NCI-H345 treated with DMSO at 0.1 percent for 48 hours (cell line): ENCODE measurements around the gene COMMD7.
"Not testable (repeated sequence)": the region's sequence is repeated elsewhere in the genome, so short reads cannot be mapped to it uniquely, and the experiment has no call there.

Experiments
- DNase-seq: peaks from one replicate; lab custom pipeline; 2025; ENCODE audit not compliant: unreplicated experiment; lab: John Stamatoyannopoulos, UW

The COMMD7 gene

DNA sequence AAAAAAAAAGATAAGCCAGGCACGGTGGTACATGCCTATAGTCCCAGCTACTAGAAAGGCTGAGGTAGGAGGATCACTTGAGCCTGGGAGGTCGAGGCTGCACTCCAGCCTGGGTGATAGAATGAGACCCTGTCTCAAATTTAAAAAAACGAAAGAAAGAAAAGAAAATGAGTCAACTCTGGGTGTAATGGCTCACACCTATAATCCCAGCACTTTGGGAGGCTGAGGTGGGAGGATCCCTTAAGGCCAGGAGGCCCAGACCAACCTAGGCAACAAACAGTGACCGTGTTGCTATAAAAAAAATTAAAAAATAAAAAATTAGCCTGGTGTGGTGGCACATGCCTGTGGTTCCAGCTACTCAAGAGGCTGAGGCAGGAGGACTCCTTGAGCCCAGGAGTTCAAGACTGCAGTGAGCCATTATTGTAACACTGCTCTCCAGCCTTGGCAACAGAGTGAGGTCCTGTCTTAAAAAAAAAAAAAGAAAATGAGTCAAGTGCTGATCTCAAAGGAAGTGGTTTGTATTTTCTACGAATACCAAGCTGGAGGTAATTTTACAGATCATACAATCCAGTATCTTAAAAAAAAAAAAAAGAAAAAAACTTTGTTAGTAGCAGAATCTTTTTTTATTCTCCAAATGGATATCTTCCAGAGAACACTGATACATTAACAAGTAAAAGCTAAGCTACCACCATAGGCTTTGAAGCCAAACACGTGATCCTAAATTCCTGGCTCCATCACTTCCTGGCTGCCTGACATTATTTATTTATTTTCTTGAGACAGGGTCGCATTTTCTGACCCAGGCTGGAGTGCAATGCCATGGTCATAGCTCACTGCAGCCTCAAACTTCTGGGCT is 5.7 kb downstream of the COMMD7 start:
- DNase-seq = no peak

DNA sequence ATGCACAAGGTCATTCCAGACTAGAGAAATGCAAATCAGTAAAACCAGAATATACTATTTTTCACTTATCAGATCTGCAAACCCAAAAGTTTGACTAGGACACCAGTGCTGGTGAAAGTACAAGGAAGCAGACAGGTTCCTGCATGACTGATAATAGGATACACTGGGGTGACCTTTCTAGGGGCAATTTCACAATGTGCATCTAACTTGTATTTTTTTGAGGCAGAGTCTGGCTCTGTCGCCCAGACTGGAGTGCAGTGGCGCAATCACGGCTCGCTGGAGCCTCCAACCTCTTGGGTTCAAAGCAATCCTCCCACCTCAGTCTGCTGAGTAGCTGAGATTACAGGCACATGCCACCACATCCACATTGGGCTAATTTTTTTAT is 11.4 kb downstream of the COMMD7 start:
- DNase-seq = no peak

DNA sequence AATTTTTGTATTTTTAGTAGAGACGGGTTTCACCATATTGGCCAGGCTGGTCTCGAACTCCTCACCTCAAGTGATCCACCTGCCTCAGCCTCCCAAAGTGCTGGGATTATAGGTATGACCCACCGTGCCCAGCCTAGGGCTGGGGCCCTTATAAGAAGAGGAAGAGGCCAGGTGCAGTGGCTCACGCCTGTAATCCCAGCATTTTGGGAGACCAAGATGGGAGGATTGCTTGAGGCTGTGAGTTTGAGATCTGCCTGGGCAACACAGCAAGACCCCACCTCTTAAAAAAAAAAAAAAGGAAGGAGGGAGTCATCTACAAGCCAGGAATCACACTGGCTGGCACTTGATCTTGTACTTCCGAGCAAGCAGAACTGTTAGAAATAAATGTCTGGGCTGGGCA is 13.9 kb downstream of the COMMD7 start:
- not testable (repeated sequence) for DNase-seq

DNA sequence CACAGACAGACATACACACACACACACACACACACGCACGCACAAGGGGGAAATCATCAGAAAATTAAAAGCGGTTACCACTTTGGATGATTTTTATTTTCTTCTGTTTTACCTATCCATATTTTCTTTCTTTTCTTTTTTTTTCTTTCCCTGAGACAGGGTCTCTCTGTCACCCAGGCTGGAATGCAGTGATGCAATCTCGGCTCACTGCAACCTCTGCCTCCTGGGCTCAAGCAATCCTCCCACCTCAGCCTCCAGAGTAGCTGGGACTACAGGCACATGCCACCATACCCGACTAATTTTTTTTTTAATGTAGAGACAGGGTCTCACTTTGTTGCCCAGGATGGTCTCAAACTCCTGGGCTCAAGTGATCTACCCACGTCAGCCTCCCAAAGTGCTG is 14.8 kb downstream of the COMMD7 start:
- DNase-seq = not testable (repeated sequence)

DNA sequence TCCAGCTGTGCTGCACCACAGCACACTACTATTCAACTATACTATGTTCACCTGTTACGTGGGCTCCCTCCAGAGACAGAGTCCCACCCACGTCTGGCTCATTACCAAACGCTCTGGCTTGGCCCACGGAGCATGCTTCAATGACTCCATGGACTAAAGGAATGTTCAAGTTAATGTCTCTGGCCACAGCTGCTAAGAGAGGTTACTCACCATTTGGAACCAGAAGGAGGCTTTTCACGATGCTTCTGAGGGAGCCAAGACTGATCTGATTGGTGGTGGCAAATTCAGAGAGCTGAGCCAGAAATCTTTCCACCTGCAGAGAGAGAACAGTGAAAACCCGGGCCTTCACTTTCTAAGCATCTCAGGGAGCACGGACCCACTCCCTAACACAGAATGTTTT is 15.6 kb downstream of the COMMD7 start:
- DNase-seq = no peak

DNA sequence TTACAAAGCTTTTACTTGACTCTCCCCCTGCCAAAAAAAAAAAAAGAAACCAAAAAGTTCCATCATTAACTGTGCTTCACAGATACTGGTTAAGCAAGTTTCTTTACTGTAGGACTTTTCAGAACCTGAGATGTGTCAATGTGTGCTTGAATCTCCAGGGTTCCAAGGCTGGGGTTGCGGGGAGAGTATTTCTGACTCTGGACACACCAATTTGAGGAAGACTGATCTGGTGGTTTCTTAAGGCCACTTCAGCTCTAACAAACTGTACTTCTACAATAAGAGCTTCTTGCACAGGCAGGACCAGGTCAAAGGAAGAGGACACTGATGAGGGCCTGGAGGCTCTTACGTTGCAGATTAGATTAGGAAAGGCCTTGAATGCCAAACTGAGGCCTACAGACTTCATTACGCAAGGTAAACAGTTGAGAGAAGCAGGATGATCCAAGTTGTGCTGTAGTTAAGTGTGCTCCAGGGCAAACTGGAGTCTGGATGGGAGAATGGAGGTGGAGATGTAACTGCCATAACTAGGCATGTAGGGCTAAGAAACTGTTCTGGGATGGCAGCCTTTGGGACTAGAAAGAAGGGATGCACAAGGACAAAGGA is 24.4 kb downstream of the COMMD7 start:
- DNase-seq = no peak

DNA sequence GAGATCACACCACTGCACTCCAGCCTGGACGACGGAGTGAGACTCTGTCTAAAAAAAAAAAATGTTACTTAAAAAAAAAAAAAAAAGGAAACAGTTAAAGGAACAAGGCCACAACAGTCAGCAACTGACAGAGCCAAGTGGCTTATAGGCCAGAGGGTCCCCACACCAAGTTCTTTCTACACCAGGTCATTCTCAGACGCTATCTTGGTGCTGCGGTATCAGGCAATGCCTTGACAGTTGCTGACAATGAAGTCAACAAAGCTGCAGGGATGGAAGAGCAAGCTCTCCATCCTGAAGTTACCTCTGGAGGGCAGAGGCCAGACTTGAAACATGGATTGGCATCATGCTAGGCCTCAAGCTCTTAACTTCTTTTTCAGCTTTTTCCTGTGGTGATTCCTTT is 31.9 kb downstream of the COMMD7 start:
- no peak for DNase-seq

DNA sequence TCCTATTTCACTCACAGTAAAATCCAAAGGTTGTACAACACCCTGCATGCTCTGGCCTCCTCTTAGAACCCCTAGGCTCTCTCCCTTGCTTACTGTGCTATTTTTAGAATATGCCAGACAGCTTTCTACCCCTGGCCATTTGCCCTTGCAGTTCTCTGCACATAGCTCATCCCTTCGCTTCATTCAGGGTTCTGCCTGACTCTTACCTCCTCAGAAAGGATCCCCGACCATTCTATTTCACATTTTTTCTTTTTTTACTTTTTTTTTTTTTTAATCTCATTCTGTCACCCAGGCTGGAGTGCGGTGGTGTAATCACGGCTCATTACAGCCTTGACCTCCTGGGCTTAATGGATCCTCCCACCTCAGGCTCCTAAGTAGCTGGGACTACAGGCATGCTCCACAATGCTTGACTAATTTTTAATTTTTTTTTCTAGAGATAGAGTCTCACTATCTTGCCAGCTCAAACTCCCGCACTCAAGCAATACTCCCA is 33.6 kb downstream of the COMMD7 start:
- no peak for DNase-seq

DNA sequence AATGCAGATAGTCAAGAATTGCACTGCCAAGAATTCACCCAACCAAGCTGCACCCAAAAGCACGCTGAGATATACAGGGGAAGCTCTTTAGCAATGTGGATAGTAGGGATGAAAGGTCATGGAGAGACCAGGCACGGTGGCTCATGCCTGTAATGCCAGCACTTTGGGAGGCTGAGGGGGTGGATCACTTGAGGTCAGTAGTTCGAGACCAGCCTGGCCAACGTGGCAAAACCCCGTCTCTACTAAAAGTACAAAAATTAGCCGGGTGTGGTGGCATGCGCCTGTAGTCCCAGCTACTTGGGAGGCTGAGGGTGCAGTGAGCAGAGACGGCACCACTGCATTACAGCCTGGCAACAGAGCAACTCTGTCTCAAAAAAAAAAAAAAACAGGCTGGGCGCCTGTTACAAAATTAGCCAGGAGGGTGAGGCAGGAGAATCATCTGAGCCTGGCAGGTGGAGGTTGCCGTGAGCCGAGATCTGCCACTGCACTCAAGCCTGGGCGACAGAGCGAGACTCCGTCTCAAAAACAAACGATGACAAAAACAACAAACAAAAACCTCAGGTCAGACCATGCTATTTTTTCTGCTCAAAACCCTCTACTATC is 34.1 kb downstream of the COMMD7 start:
- not testable (repeated sequence) for DNase-seq

DNA sequence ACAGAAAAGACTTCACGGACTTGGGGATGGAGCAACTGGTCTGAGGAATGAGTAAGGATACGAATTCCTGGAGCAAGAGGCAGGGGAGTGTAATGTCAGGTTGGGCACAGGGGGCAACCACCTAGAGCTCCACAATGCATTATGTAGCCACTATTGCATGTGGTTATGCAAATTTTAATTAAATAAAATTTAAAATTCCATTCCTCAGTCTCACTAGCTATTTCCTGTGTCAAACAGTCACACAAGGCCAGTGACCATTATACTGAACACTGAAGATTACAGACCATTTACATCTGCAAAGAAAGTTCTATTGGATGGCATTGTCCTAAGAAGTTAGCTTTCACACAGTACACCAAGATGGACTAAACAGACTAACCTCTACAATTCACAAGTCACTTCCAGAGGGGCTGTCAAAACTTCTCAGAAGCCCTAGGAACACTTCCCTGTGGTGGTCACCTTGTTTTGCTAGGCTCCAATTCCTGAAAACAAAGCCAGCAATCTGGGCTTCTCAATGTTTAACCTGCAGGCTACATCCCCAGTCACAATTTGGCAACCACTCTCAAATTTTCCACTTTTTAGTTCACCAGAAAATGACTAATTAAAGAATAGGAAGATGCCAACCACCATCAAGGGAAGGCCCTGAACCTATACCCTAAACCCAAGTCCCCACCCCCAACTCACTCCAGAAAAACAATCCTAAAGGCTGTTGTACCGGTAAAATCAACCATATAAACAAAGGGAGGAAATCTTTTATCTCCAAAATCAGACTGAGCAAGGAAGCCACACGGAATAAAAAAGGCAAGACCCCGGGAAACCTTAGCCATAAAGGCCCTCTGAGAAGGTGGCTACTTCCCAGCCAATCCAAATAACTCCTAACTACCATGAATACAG is 35.3 kb downstream of the COMMD7 start:
- DNase-seq = no peak

DNA sequence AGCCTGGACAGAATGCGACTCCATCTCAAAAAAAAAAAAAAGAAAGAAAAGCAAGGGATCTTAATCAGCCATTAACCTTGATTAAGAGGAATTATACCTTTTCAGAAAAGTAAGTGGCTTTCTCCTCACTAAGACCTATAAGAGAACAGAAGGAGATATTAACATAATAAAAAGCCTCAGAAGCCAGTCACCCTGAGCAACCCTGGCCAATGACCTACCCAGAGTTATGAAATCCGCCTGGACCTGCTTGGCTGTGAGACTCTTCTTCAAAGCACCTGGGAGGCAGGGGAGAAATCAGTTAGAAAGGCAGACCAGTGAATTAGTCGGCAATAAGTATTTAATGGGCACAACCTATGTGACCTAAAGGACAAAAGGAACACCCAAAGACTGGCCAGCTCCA is 36.8 kb downstream of the COMMD7 start:
- DNase-seq = no peak

DNA sequence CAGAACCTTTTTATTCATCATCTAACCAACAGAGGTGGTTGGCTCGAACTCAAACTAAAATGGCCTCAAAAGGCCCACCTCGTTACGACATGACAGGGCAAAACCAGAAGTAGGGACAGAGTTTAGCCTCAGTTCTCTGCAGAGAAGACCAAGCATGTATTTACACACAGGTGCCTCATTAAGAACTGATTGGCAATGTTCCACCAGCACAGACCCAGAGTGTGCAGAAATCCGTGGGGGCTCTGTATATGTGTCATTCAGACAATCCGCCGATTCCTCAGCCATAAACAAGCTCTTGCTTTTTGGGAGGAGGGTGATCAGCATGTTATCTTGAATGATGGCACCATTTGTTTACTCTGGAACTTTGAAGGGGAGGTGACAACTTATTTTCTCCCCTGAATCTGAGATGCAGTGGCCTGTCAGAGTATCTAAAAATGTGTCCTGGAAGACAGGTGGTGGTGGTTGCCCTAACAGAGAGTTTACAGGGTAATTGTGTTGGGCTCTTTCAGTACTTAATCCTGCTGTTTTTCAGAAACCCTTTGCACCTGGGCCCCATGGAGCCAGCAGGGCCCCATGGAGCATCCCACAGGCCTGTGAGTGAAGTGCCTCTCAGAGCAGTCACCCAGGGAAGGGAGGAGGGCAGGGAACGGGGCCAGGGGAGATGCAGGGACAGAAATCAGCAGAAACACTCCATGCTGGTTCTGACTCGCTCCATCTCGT is 40.4 kb downstream of the COMMD7 start:
- peak; percentile 99 for DNase-seq

DNA sequence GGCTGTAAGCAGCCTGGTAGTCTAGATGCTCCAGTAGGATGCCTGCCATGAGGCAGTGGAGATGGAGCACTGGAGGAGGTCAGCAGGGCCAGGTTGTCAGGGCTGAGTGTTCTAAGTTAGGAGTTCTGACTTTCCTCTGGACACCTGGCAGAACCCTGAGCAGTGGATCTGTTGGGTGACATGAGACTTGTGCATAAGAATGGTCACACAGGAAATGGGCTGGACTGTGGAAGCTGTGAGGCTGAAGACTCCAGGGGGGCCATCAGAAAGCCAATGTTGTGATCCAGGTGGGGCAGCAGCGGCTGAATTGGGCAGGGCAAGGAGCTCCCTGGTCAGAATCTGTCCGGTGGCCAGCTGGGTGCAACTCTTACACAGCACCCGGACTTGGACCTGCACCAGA is 45.7 kb downstream of the COMMD7 start:
- DNase-seq = no peak

DNA sequence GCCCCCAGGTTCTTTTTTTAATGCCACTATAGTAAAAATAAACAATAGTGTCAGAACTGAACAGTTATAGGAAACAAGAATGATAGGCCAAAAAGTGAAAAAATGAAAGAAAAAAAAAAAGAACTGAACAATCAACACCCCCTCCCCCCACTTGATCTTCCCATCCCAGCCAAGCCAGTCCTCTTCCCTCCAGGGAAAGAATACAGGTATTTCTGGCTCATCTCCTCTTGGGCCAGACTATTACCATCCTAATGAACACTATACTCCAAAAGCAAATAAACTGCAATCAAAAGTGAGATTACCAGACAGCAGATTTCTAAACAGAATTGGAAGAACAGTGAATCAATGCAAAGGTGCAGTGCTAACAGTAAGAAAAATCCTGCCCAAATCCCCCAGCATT is 48.2 kb downstream of the COMMD7 start:
- no peak for DNase-seq

DNA sequence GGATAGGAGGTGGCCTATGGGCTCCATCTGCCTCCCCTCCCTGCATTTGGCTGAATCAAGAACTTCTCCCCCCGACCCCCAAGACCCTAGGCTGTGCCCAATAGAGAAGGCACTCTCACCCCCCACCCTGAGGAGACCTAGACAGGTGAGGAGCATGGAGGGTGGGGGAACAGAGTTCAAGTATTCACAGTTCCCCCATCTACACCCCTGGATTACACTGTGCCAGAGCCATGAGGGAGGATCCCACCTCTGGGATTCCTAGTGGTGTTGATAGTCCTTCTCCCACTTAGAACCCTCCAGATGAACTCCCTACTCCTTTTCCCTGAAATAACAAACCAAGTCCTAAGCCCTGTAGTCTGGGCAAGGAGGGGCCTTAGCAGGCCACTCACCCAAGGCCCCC is 54.3 kb downstream of the COMMD7 start:
- DNase-seq = not testable (repeated sequence)

DNA sequence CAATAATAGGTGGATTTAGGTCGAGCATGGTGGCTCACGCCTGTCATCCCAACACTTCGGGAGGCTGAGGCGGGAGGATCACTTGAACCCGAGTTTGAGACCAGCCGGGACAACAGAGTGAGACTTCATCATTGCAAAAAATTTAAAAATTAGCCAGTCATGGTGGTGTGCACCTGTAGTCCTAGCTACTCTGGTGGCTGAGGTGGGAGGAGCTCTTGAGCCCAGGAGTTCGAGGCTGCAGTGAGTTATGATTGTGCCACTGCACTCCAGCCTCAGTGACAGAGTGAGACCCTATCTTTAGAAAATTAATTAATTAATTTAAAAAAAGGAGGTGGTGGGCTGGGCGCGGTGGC is 56.1 kb downstream of the COMMD7 start:
- no peak for DNase-seq

DNA sequence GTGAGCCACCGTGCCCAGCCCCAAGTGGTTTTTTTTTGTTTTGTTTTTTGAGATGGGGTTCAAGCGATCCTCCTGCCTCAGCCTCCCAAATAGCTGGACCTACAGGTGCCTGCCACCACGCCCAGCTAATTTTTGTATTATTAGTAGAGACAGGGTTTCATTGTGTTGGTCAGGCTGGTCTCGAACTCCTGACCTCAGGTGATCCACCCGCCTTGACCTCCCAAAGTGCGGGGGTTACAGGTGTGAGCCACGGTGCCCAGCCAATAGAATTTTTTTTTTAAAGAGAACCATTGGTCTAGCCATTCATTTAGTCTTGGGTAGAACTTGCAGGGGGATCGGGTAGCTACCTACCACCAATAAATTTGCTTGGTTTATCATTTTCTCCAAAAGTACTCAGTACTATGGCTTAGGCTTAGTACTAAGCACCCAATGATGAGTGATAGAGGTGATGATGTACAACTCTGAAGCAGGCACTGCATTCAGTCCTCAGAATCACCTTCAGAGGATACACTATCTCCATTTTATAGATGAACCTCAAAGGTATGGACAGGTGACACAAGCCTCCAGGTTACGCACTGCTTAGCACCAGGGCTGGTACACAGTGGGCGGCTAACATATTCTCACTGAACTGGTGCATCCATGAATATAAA is 56.6 kb downstream of the COMMD7 start:
- no peak for DNase-seq

DNA sequence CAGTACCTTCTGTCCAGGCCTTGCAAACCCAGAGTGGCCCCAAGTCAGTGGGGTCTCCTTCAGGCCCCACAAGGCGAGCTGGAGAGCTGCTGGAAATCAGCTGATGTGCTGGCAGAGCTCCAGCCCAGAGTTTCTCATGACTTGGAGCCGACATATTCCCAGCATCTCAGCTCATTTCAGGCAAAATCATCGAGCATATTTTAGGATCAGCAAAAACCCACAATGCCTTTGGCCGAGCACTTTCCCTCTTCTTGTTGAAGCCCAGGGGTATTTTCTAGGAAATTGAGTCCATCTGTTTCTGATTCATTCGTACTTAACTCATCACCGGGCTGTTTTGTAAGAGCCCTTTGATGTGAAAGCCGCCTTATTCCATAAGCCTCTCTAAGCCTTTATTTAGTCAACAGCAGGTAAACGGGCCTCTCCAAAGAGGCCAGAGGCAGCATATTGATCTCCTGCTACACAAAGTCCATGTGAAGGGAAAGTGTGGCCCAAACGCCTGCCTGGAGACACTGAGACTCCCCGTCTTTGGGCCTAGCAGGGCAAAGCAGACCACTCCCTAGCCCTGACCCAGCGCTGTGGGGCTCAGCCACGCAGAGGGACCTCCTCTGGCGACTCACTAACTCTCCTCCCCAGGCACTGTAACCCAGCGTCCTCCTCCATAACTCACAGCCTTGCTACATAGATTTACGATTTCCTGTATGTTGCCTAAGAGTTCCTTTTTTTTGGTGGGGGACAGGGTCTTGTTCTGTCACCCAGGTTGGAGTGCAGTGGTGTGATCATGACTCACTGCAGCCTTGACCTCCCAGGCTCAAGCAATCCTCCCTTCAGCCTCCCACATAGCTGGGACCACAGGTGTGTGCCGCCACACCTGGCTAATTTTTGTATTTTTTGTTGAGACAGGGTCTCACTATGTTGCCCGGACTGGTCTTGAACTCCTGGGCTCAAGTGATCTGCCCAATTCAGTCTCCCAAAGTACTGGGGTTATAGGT is 57.4 kb downstream of the COMMD7 start:
- peak; percentile 64 for DNase-seq

DNA sequence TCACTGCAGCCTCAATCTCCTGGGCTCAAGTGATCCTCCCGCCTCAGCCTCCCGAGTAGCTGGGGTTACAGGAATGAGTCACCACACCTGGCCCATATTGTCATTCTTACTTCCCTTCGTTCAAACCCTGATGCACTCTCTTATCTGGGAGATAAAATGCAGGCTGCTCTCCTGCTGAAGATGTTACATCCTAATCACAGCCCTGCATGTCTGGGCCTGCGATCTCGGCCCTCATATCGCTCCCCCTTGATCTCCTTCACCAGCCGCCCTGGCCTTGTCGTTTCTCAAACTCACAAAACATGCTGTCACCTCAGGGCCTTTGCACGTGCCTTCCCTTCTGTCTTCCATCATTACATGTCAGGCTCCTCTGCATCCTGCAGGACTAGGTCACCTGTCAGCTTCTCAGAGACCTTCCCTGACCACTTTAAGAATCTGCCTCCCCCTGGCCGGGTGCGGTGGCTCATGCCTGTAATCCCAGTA is 60.7 kb downstream of the COMMD7 start:
- DNase-seq = no peak
